Panc1 (cell line): Measurements from ENCODE around the gene TEDDM1. TPM values are rescaled to one million over a fixed set of nuclear protein-coding genes. Genes with fewer than 3 reads are reported as not detected.

ENCODE experiments used
- ATAC-seq: fragments of 200-7000 bp; cut with Tn5 transposase; 2 replicates; pipeline ENCODE4 v1.9.1; 2020; ENCODE audit warnings: mild to moderate bottlenecking, moderate library complexity
- BruUV-seq: library from RNA; stranded (reverse); fragments of 400-500 nt; replicated peaks from 2 replicates; lab custom pipeline; 2021; lab: Mats Ljungman, UMichigan
- CTCF ChIA-PET: fragments of 300-600 bp; sonication (Branson Sonifier 250); formaldehyde crosslinking; loops from one replicate; lab custom pipeline; 2022; ENCODE audit warnings: antibody characterized with exemption; lab: Charles Lee
- POLR2A ChIA-PET: fragments of 300-600 bp; sonication (Branson Sonifier 250); formaldehyde crosslinking; loops from one replicate; lab custom pipeline; 2022; ENCODE audit warnings: antibody characterized with exemption; lab: Charles Lee
- DNase-seq: peaks from one replicate; pipeline ENCODE4 v3.0.0-alpha.2; 2010; ENCODE audit warnings: low read depth, low spot score
- H3K27ac ChIP-seq: 2 replicates; pipeline ENCODE4 v1.5.1; 2011; ENCODE audit warnings: mild to moderate bottlenecking, low read length, inconsistent platforms
- H3K27me3 ChIP-seq: fragments of 200-500 bp; sonication (Bioruptor generic); 2 replicates; pipeline ENCODE4 v1.6.0; 2014; ENCODE audit warnings: low read length, inconsistent platforms; ENCODE audit not compliant: control insufficient read depth, insufficient read depth
- H3K36me3 ChIP-seq: fragments of 200-500 bp; sonication (Bioruptor generic); 2 replicates; pipeline ENCODE4 v1.5.1; 2014; ENCODE audit warnings: inconsistent platforms, mild to moderate bottlenecking, low read length, moderate library complexity; ENCODE audit not compliant: control insufficient read depth, insufficient read depth
- H3K4me1 ChIP-seq: 2 replicates; pipeline ENCODE4 v1.5.1; 2011; ENCODE audit warnings: inconsistent platforms, mild to moderate bottlenecking, low read length, moderate library complexity; ENCODE audit not compliant: control insufficient read depth, insufficient read depth
- H3K4me3 ChIP-seq, 2 experiments: 2 replicates each; pipeline ENCODE4 v1.5.1; 2011 to 2012; ENCODE audit warnings: low read depth in 2 of 2, low read length in 2 of 2, mild to moderate bottlenecking in 2 of 2, inconsistent platforms in 1 of 2, moderate library complexity in 1 of 2
- H3K9me3 ChIP-seq: fragments of 200-500 bp; sonication (Bioruptor generic); 2 replicates; pipeline ENCODE4 v1.5.1; 2014; ENCODE audit warnings: low read depth, mild to moderate bottlenecking, inconsistent platforms, low read length, moderate library complexity; ENCODE audit not compliant: control insufficient read depth, insufficient read depth
- CTCF ChIP-seq: fragments of 450-650 bp; IDR thresholded peaks from 2 replicates; pipeline ENCODE4 v1.5.1; 2017; ENCODE audit warnings: mild to moderate bottlenecking
- POLR2AphosphoS5 ChIP-seq: IDR thresholded peaks from 2 replicates; pipeline ENCODE4 v1.6.1; 2012; ENCODE audit warnings: mild to moderate bottlenecking, low read depth, low read length, moderate library complexity
- REST ChIP-seq, 2 experiments: IDR thresholded peaks; 2 replicates each; pipeline ENCODE4 v1.6.1; 2011 to 2012; ENCODE audit warnings: low read depth in 2 of 2, control low read depth in 1 of 2, low read length in 1 of 2, mild to moderate bottlenecking in 1 of 2, moderate library complexity in 1 of 2; ENCODE audit not compliant: insufficient read depth in 1 of 2
- SIN3A ChIP-seq: IDR thresholded peaks from 2 replicates; pipeline ENCODE4 v1.6.1; 2012; ENCODE audit warnings: low read depth, mild to moderate bottlenecking, low read length, moderate library complexity, borderline replicate concordance; ENCODE audit not compliant: insufficient read depth
- TCF7L2 ChIP-seq: IDR thresholded peaks from 2 replicates; pipeline ENCODE4 v1.6.1; 2011; ENCODE audit warnings: mild to moderate bottlenecking, low read depth, low read length, inconsistent platforms
- in situ Hi-C: cut with HindIII; loops from 2 replicates; pipeline ENCODE4 v1.10.0; 2016; ENCODE audit warnings: low sequenced_read_pairs, low pct_unique_long_range_greater_than_20kb
- intact Hi-C: fragments of 100-400 bp; cut with micrococcal nuclease; formaldehyde crosslinking; loops from one replicate; pipeline ENCODE4 v1.10.0; 2022; ENCODE audit not compliant: unreplicated experiment
- total RNA-seq: library from RNA; stranded (reverse); gene quantifications from one replicate; pipeline ENCODE4 v1.2.1, GENCODE V29; 2021; ENCODE audit not compliant: unreplicated experiment

TEDDM1 gene
- total RNA-seq, 1 experiment from 2014 or later: not detected

GRCh38 chr1:182406012-182406411, 5.5 kb upstream of the TEDDM1 start:
- Histone ChIP-seq H3K36me3 (no peaks in the 10 kb centered on the region), H3K9me3 (no peaks in the 10 kb centered on the region), H3K27ac (no peak overlapping the region), H3K27me3 (no peaks in the 10 kb centered on the region), H3K4me1 (no peaks in the 10 kb centered on the region), H3K4me3 (no peak overlapping the region)
- CTCF ChIA-PET: no interaction called here
- POLR2A ChIA-PET: no interaction called here
- in situ Hi-C loops (no loop called here), intact Hi-C loops (no loop called here)
- no TSS peak for BruUV-seq
- no peak for TF ChIP-seq CTCF
- no peak for TF ChIP-seq SIN3A
- TF ChIP-seq POLR2AphosphoS5: no peak
- TF ChIP-seq TCF7L2: no peak
- TF ChIP-seq REST (IDR thresholded peaks at IDR 0.05; ENCODE audit: insufficient read depth in 1 of 2, low read depth in 2 of 2, low read length in 1 of 2): no peak
- DNase-seq (no peak), ATAC-seq (no peak)

GRCh38 chr1:182405578-182405977, 5.1 kb upstream of the TEDDM1 start:
- in situ Hi-C loops: no loop called here

More at GRCh38 chr1:182405578-182405977, 5.1 kb upstream of the TEDDM1 start:
- intact Hi-C loops: no loop called here
- TF ChIP-seq REST (IDR thresholded peaks at IDR 0.05; ENCODE audit: insufficient read depth in 1 of 2, low read depth in 2 of 2, low read length in 1 of 2): no peak
- no peak for TF ChIP-seq POLR2AphosphoS5
- TF ChIP-seq TCF7L2: no peak
- no peak for TF ChIP-seq CTCF
- TF ChIP-seq SIN3A: no peak
- no peak overlapping the region for H3K27ac ChIP-seq
- BruUV-seq: no TSS peak
- ATAC-seq (no peak), DNase-seq (no peak)
- no peaks in the 10 kb centered on the region for H3K36me3 ChIP-seq
- no peaks in the 10 kb centered on the region for H3K9me3 ChIP-seq
- H3K27me3 ChIP-seq: no peaks in the 10 kb centered on the region
- no peak overlapping the region for H3K4me3 ChIP-seq
- ChIA-PET CTCF (no interaction called here), POLR2A (no interaction called here)
- no peaks in the 10 kb centered on the region for H3K4me1 ChIP-seq
